GM12892 (cell line): ENCODE results near the gene NCBP3.

Experiments
- DNase-seq: peaks from one replicate; pipeline ENCODE4 v3.0.0; 2011; ENCODE audit not compliant: insufficient read length
- FAIRE-seq: peaks from 2 replicates; lab custom pipeline; 2011; peaks lifted over from hg19 to GRCh38; lab: Jason Lieb, UNC
- POLR2A ChIP-seq: IDR thresholded peaks from 2 replicates; pipeline ENCODE4 v1.6.1; 2011; ENCODE audit warnings: low read depth, low read length, control low read depth
- POLR2AphosphoS5 ChIP-seq: IDR thresholded peaks from 2 replicates; pipeline ENCODE4 v1.6.1; 2011; ENCODE audit warnings: low read depth, low read length, control low read depth
- TAF1 ChIP-seq: IDR thresholded peaks from 2 replicates; pipeline ENCODE4 v1.6.1; 2011; ENCODE audit warnings: low read depth, mild to moderate bottlenecking, control low read depth, low read length, borderline replicate concordance

Gene NCBP3

DNA sequence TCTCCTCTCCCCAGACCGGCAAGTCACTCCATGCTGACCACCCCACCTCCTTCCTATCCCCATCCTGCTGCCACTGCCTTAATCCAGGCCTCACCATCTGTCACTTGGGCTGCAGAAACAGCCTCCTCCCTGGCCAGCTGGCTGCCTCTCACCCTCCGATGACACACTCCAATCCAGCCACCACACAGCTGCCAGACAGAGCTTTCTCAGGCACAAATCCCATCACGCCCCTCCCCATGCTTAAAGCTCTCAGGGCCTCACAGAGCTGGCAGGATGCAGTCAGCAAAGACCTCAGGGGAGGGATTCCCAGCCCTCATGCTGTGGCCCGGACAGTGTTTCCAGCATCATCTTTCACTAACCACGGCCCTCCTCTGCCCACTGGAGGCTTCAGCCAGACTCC, 33.1 kb upstream of the NCBP3 start:
- FAIRE-seq (no peak), DNase-seq (no peak)
- TF ChIP-seq POLR2AphosphoS5 (no peak), POLR2A (no peak)

DNA sequence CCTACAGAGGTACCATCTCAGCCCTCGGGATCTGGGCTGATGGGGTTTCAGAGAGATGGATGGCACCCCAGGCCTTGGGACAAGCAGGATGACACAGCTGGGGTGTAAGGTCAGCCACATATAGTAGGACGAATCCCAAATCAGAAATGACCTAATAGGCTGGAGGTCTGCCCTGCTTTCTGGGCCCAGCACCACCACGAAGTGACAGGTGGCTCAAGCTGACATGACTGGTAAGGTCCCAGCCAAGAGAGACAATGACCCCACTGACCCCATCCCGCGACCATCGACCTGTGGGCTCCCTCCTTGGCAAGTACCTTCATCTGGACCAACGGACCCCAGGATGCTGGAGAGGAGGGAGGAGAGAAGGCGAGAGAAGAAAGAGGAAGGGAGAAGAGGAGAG, 31.2 kb upstream of the NCBP3 start:
- TF ChIP-seq POLR2A (no peak), TAF1 (no peak), POLR2AphosphoS5 (no peak)
- FAIRE-seq: no peak

DNA sequence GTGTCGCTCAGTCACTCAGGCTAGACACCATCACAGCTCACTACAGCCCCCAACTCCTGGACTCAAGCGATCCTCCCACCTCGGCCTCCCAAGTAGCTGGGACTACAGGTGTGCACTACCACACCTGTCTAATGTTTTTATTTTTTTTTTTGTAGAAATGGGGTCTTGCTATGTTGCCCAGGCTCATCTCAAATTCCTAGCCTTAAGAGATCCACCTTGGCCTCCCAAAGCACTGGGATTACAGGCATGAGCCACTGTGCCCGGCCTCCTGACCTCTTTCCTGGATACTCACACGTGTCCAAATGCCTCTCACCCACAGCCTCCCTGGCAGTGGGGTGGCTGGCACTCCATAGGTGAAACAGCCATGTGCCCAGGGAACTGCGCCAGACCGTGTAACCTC, 29.3 kb upstream of the NCBP3 start:
- no peak for TF ChIP-seq TAF1
- DNase-seq (no peak), FAIRE-seq (no peak)

More for the DNA sequence above, 31.2 kb upstream of the NCBP3 start:
- DNase-seq: no peak

DNA sequence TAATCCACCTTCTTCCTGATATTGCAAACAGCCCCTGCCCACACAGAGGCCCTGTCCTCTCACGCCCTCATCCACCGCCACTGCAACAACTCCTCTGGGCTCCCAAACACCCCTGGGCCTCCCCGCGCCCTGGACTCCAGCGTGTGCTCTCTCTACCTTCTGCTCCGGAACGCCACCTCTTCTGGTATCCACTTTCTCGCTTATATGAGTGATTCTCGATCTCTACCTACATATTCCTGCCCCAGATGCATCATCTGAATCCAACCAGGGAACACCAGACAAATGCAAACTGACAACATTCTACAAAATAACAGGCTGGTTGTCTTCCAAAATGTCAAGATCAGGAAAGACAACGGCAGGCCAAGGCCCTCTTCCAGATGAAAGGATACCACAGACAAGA, 27.8 kb upstream of the NCBP3 start:
- no peak for FAIRE-seq
- TF ChIP-seq POLR2A: no peak
- no peak for TF ChIP-seq POLR2AphosphoS5
- TF ChIP-seq TAF1: no peak
- DNase-seq: no peak

DNA sequence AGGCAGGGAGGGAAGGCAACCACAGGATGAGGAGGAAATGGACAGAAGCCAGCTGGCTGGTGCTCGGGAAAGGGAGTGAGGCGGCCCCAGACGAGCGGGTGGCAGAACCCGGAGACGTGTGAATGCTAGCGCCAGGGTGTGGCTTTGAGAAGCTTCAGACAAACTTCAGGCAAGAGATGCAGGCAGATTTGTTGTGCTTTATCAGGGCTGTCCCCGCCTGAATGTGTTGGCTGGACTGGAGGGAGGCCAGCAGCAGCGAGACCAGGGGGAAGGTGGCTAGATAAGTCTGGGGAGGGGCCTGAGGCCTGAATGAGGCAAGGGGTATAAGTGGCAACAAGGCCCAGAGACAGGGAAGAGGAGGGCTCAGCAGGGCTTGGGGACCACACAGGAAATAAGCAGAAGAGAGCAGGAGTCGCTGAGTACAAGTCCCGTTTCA, 24.8 kb upstream of the NCBP3 start:
- peak; percentile 48 for DNase-seq
- FAIRE-seq: no peak
- TF ChIP-seq TAF1: no peak
- no peak for TF ChIP-seq POLR2AphosphoS5
- TF ChIP-seq POLR2A: no peak

DNA sequence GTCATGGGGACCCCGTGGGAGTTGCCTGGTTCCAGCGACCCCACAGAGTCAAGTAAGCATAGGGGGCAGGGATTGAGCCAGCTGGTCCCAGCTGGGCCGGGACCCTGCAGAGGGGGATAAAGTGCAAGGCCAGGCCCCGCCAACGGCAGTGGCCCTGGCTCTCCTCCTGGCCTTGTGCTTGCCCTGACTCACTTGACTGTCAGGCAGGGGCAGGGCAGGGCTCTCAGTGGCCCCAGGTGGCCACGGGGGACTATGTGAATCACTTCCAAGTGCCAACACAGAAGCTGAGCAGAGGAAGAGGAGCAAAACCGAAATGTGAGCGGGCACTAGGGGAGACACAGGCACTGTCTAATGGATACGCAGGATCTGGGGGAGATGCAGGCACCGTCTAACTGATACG, 21.6 kb upstream of the NCBP3 start:
- FAIRE-seq: no peak
- TF ChIP-seq TAF1: no peak
- no peak for TF ChIP-seq POLR2A
- no peak for TF ChIP-seq POLR2AphosphoS5
- no peak for DNase-seq

DNA sequence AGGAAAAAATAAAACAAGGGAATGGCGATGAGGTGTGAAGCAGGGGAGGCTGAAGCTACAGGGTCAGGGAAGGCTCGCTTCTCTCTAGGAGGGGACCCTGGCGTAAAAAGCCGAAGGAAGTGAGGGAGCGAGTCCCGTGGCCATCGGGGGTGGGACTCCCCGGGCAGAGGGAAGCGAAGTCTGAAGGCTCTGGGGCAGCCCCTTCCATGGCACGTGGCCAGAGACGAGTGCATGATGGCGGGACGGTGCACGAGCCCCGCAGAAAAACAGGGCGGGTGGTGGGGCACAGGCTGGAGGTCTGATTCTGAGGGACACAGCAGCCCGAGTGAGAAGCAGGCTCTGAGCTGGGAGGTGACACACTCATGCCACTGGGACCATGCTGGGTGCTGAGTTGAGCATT, 21.1 kb upstream of the NCBP3 start:
- FAIRE-seq: no peak
- TF ChIP-seq POLR2A: no peak
- no peak for TF ChIP-seq POLR2AphosphoS5
- no peak for TF ChIP-seq TAF1
- no peak for DNase-seq

DNA sequence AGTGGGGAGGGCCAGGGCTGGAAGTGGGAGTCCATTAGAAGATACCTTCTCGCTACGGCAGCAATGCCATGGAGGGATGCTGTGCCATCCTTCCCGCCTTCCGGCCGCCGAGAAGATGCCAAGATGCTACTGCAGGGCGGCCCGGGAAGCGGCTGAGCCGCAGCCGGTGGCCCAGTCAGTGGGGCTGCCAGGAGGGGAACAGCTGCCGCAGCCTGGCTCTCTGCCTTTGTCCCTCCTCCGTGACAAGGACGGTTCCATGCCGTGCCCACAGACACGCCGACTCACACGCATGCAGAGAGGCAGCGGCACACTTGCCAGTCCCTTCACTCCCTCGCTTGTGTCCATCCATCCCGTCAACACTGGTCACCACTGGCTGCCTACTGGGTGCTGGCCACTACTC, 20.2 kb upstream of the NCBP3 start:
- TF ChIP-seq POLR2A (no peak), TAF1 (no peak), POLR2AphosphoS5 (no peak)
- no peak for FAIRE-seq
- DNase-seq: no peak

DNA sequence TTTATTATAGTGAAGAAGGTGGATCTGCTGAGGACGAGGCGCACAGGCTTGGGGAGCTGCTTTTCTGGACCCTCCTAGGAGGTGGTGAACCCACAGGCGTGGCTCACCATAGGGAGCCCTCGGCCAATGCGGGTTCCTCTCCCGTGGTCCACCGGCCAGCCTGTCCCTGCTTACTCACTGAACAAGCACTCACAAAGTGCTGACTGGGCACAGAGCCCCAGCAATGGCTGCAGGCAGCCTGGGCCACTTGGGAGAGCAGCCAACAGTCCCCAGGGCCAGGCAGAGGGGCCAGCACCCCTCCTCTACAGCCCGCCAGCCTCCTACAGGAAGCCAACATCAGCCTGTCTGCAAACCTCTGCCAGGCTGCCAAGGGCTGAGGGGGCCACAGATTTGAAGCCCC, 19.1 kb upstream of the NCBP3 start:
- TF ChIP-seq POLR2A (no peak), TAF1 (no peak), POLR2AphosphoS5 (no peak)
- no peak for DNase-seq
- FAIRE-seq: no peak

DNA sequence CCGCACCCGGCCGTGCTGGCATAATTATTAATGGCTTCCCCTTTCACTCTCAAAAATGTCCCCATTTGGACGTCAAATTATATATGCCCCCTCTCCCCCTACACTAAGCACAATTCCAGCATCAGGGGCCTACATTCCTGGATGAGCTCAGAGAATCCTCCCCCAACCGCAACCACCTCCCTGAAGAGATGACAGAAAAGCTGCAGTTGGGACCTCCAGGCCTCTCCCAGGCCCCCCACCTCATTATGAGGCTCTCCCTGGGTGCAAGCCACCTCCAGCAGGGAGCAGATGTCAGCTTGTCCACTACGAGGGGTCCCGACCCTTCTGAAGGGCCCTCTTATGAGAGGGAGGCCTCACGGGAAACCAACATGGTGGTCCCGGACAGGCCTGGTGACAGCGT, 18.5 kb upstream of the NCBP3 start:
- no peak for TF ChIP-seq POLR2AphosphoS5
- no peak for TF ChIP-seq TAF1
- no peak for TF ChIP-seq POLR2A
- no peak for FAIRE-seq
- no peak for DNase-seq

DNA sequence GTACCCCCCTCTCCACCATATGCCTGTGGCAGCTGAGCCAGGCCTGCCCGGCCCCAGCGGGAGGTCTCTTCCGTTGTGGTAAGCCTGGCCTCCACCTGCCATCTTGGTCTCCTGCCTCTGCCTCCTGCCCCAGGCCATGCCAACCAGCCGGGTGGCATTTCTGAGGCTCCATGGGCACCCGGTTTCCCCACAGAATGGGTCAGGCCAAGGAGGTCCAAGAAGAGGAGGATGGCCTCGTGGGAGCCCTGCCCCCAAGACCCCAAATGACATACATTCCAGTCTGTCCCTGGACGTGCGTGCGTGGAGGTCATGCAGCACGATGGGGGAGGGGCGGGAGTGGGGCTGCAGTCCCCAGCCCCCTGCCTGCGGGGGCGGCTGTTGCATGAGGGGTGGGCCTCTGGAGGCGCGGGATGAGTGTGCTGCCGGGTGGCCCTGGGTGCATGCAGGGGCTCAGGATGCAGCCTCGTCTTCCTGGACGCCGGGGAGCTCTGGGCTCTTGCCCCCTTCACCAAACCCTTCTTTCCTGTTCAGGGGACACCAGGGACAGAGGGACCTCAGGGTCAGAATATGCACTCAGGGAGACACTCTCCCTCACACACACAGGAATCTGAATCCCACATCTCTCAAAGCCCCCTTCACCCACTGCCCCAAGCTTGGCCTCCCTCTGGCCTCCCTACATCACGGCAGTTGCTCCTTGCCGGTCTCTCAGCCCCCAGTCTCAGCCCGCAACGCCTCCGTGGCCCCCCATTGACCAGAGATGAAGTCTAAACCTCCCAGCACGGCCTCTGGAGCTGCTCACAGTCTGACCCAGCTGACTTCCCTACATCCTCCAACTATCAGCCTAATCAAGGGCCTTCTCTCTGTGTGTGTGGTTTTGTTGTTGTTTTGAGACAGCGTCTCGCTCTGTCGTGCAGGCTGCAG, 16.0 kb upstream of the NCBP3 start:
- TF ChIP-seq POLR2A (no peak), TAF1 (no peak), POLR2AphosphoS5 (no peak)
- DNase-seq (no peak), FAIRE-seq (no peak)

DNA sequence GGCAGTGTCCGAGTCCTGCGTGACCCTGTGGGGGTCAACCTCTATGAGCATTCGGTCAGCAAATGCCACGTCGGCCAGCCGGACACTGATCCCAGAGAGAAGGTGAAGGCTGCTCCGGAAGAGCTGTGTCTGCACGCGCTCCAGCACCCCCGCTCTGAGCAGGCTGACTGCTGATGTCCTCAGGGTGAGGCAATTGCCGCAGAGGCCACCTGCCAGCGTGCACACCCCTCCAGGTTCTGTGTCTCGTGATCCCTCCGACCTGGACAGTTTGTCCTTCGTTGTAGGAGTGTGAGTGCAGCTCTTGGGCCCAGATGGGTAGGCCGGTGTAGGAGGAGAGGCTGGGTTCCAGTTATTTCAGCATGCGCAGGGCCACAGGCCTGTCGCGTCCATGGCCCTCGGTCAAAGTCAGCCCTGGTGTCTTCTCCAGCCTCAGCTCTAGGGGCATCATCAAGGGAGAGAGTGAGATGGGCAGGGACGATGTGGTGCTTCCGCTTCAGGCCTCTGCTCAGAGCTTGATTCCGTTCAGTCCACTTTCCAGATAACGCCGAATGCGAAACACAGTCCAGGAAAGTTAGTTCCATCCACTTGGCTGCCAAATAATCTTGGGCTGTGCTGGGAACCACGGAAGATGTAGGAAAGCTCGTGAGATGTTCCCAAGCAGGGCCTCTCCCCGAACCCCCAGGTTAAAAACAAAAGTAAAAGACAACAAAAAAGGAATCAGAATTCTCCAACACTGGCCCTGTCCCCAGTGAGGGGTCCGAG, 15.1 kb upstream of the NCBP3 start:
- TF ChIP-seq TAF1: no peak
- no peak for TF ChIP-seq POLR2A
- TF ChIP-seq POLR2AphosphoS5: no peak
- FAIRE-seq (no peak), DNase-seq (no peak)
